ENCODE results near the gene MPRIP. TPM values are rescaled to one million over a fixed set of nuclear protein-coding genes. Genes with fewer than 3 reads are reported as not detected.

The MPRIP gene
- total RNA-seq, 2 donors from 2014 or later: 84.3 to 258 TPM

DNA sequence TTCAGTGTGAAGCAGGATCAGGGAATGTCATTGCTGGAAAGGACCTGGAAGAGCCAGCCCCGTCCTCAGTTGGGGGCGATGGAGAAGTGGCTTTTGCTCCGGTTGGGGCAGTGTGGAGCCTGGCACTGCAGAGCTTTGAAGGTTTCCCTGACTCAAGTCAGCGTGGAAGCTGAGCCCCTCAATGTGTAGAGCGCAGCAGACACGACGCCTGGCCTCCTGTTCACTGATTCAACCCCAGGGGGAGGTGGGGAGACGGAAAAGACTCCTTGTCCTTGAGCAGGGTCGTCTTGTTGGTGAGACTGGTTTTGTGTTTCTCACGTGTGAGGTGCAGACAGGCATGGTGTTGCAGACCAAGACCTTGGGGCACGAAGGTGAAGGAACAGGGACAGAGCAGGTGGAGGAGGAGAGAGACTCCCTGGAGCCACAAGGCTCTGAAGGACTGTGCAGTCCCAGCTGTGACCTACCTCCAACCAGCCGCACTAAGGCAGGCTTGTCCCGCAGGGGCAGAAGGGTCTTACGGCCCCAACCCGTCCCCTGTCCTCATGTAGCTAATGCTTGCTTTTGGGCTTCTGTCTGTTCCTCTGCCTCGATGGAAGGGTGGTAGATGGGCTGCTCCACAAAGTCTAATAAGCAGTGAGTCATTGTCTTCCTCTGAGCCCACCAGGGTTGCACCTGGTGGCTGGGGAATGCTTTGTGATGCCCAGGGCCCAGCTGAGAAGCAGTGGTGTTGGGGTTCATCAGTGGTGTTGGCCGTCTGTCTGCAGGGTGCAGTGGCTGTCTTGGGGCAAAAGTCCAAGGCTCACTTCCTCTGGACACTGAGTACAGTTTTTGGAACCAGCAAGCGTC, 47.8 kb downstream of the MPRIP start:
- WGBS: 89% methylated on average over 18 of the region's 18 CpGs
- no peaks in the 10 kb centered on the region for H3K4me1 ChIP-seq (replicated peaks)
- H3K27ac ChIP-seq: no peak overlapping the region
- H3K36me3 ChIP-seq: no peaks in the 10 kb centered on the region
- H3K4me3 ChIP-seq: no peak overlapping the region
- no peaks in the 10 kb centered on the region for H3K27me3 ChIP-seq (replicated peaks; ENCODE audit: insufficient read depth)
- H3K9me3 ChIP-seq: no peaks in the 10 kb centered on the region
- TF ChIP-seq CTCF (IDR thresholded peaks at IDR 0.05) (no peak), POLR2A (IDR thresholded peaks at IDR 0.05) (no peak), POLR2AphosphoS5 (IDR thresholded peaks at IDR 0.05) (no peak)
- DNase-seq (ENCODE audit: low spot score): no peak
- intact Hi-C loops (cut with DNase I): no loop called here

- H3K9me3 ChIP-seq: no peaks in the 10 kb centered on the region
- intact Hi-C loops (cut with DNase I): no loop called here
- H3K4me3 ChIP-seq: no peak overlapping the region
- TF ChIP-seq POLR2A (IDR thresholded peaks at IDR 0.05) (no peak), POLR2AphosphoS5 (IDR thresholded peaks at IDR 0.05) (peak; percentile 19), CTCF (IDR thresholded peaks at IDR 0.05) (no peak)
- no peak overlapping the region for H3K27ac ChIP-seq
- 41% methylated on average over 11 of the region's 11 CpGs for WGBS
- peak; percentile 19 for DNase-seq (ENCODE audit: low spot score)
- H3K27me3 ChIP-seq (replicated peaks; ENCODE audit: insufficient read depth): no peaks in the 10 kb centered on the region
- H3K36me3 ChIP-seq: no peaks in the 10 kb centered on the region
- H3K4me1 ChIP-seq (replicated peaks): no peaks in the 10 kb centered on the region
These were observed 48.4 kb downstream of the MPRIP start for GRCh38 chr17:17090642-17091103.

DNA sequence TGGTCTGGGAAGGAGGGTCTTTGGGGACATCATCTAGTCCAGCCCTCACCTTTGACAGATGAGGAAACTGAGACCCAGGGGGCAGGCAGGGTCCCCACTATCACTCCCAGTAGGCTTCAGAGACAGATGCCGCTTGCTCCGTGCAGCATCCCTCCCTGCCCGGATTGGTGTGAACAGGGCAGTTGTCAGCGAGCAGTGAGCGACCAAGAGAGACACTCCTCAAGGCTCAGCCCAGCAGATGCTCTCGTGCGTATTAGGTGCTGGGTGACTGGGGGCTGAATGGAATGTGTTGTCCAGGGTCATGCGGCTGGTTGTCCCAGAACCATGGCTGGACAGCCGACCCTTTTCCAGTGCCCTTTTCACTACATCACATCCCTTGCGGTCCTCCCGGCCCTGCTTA, 49.0 kb downstream of the MPRIP start:
- no peak for DNase-seq (ENCODE audit: low spot score)
- no peaks in the 10 kb centered on the region for H3K4me1 ChIP-seq (replicated peaks)
- intact Hi-C loops (cut with DNase I): no loop called here
- 95% methylated on average over 10 of the region's 11 CpGs for WGBS
- TF ChIP-seq CTCF (IDR thresholded peaks at IDR 0.05) (no peak), POLR2A (IDR thresholded peaks at IDR 0.05) (no peak), POLR2AphosphoS5 (IDR thresholded peaks at IDR 0.05) (no peak)
- no peaks in the 10 kb centered on the region for H3K9me3 ChIP-seq
- H3K4me3 ChIP-seq: no peak overlapping the region
- no peak overlapping the region for H3K27ac ChIP-seq
- no peaks in the 10 kb centered on the region for H3K36me3 ChIP-seq
- H3K27me3 ChIP-seq (replicated peaks; ENCODE audit: insufficient read depth): no peaks in the 10 kb centered on the region

- H3K9me3 ChIP-seq: no peaks in the 10 kb centered on the region
- H3K4me3 ChIP-seq: no peak overlapping the region
- intact Hi-C loops (cut with DNase I): no loop called here
- no peaks in the 10 kb centered on the region for H3K36me3 ChIP-seq
- DNase-seq (ENCODE audit: low spot score): no peak
- H3K27ac ChIP-seq: no peak overlapping the region
- no peaks in the 10 kb centered on the region for H3K4me1 ChIP-seq (replicated peaks)
- no peaks in the 10 kb centered on the region for H3K27me3 ChIP-seq (replicated peaks; ENCODE audit: insufficient read depth)
- WGBS: 88% methylated on average over 14 of the region's 14 CpGs
- no peak for TF ChIP-seq POLR2A (IDR thresholded peaks at IDR 0.05)
- no peak for TF ChIP-seq CTCF (IDR thresholded peaks at IDR 0.05)
- no peak for TF ChIP-seq POLR2AphosphoS5 (IDR thresholded peaks at IDR 0.05)
These were observed 49.8 kb downstream of the MPRIP start for GRCh38 chr17:17091856-17092756.
